ENCODE results near the gene LRRTM3.

The LRRTM3 gene

DNA sequence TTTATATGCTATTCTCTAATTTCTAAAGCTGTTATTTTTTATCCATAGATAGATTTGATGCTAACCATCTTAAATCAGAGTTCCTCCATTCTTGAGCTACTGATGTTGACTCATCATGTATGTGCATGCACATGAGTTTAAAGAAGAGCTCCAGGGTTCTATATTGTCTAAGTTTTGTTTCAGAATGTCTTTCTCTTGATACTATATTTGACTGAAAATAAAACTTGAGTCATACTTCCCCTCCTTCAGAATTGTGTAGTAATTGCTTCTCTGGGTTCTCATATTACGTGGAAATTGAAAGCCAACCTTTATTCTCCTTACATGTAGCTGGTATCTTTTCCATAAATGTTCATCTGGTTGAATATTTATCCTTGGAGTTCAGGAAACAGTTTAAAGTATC is 89.4 kb downstream of the LRRTM3 start:
- in situ Hi-C loops (cut with MboI; ENCODE audit: low sequenced_read_pairs): no loop called here

DNA sequence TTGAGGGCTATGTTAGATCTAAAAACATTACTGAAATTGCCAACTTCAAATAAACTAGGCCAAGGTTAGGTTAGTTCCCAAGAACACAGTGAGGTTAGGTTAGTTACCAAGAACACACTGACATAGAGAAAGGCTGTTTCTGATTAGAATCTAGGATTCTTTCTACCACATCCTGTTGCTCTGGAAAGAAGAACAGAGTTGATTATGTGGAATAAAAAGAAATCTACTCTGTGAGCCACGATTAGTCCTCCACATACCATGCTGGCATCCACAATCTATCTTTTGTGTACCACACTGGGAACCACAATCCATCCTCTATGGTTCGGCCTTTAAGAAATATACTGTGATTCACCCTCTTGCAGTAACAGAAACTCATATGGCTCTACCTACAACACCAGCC is 91.4 kb downstream of the LRRTM3 start:
- in situ Hi-C loops (cut with MboI; ENCODE audit: low sequenced_read_pairs): no loop called here

DNA sequence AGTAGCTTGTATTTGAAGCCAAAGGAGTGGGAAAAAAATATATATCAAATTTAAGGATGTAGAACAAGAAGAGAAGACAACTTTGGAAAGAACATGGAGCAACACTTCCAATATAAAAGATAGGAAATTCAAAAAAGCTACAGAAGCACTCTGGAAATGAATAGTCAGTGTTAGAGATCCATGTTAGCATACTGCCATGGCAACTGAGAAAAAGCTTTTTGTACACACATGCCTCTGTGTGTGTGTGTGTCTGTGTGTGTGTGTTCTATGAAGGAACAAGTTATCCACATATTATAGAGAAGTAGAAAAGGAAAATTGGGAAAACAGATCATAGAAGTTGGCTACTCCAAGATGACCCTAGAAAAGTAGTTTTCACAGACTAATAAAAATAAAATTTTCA is 96.3 kb downstream of the LRRTM3 start:
- in situ Hi-C loops (cut with MboI; ENCODE audit: low sequenced_read_pairs): no loop called here

DNA sequence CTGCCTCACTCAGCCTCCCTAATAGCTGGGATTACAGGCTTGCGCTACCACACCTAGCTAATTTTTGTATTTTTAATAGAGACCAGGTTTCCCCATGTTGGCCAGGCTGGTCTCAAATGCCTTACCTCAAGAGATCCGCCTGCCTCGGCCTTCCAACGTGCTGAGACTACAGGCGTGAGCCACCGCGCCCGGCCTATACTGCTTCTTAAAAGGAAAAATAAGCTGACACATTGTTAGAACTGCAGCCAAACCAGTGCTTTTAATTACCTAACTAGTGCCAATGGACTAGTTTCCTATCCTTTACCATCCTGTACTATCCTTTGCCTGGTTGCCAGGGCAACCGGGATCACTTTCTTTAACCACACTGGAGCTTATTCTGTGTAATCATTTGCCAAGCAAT is 108.0 kb downstream of the LRRTM3 start:
- in situ Hi-C loops (cut with MboI; ENCODE audit: low sequenced_read_pairs): no loop called here

DNA sequence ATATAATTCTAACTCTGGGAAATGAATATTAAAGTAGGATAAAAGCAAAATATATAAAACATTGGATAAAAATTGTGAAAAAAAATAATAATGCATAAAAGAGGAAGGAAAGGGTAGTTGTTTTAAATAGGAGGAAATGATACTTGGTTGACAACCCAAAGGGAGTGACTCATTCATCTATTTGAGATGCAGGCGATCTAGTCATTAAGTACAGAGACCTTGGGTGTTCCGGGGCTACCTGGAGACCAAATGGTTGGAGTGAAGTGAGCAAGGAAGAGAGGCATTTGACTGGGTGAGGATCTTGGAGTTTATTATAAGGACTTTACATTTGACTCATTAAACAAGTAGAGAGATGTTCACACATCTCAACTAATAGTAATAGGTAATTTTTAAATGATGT is 111.0 kb downstream of the LRRTM3 start:
- in situ Hi-C loops (cut with MboI; ENCODE audit: low sequenced_read_pairs): no loop called here

DNA sequence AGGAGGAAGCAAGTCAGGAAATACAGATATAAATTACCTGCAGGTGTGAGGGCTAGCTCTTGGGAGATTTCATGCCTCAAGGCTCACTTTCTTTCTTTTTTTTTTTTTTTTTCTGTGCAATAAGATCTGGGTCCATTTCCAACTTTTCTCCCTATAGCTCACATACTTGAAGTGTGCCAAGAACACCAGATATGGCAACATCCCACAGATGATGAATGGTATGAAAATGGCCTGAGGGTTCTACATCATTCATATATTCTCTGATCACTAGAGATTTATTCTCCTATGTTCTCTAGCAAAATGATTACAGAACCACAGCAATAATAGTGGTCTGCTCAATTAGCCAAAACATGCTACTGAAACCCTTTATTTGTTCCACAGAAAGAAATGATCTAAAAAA is 117.2 kb downstream of the LRRTM3 start:
- in situ Hi-C loops (cut with MboI; ENCODE audit: low sequenced_read_pairs): no loop called here

DNA sequence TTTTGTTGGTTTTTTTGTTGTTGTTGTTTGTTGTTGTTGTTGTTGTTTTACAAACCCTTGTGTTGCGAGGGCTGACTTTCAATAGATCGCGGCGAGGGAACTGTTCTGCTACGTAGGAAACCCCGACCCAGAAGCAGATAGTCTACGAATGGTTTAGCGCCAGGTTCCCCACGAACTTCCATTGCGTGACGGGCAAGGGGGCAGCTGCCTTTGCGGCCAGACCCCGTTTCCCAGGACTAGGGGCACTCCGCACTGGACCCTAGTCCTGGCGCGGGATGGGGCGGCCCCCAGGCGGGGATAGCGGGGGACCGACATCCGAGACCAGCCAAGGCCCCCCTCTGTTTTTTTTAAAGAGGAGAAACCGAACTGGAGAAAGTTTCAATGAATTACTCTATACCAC is 119.6 kb downstream of the LRRTM3 start:
- in situ Hi-C loops (cut with MboI; ENCODE audit: low sequenced_read_pairs): no loop called here

DNA sequence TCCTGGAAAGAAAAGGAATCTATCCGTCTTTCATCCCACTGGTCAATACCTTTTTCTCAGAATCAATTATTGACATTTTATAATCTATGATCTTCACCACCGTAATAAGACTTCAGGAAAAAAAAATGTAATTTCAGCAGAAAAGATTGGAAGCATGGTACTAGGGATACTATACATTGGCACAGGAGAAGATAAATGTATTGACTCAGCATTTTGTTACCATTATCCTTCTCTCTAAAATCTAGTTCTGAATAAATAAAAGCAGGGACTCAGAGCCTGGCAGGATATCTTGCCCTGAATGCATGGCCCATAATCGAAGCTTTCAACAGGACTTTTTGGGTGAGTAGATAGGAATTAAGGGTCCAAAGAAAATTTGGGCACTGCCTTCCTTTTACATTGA is 120.7 kb downstream of the LRRTM3 start:
- in situ Hi-C loops (cut with MboI; ENCODE audit: low sequenced_read_pairs): no loop called here

DNA sequence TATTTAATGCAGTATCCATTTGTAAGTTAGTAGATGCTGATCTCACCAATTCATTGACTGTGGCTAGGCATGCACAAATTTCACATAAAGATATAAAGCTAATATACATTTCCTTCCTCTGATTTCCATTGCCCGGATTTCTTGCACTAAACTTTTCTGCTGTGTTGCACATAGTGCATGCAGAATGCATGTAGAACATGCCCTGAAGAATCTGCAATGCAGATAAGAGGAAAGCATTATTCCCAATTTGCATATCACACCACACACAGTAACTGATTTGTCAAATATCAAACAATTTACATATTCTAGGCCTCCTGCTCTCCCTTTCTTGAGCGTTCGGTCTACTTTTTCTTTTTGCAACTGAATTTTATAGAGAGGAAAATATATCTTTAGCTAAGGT is 124.2 kb downstream of the LRRTM3 start:
- in situ Hi-C loops (cut with MboI; ENCODE audit: low sequenced_read_pairs): no loop called here

DNA sequence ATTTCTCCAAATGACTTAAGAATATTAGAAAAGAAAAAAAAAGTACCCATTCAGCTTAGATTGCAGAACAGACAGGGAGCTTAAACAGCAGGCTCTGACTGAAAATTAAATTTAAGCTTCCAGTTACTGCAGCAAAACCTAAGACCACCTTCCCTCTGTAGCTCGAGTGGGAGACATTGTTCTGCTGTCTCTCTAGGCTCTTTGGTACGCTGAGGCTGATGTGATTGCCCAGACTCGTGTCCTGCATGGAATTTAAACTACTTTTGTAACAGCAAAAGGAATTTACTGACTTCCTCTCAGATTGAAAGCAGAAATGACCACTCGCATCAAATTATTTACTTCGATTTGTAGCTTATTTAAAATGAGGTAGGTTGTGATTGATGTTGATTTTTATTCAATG is 124.6 kb downstream of the LRRTM3 start:
- in situ Hi-C loops (cut with MboI; ENCODE audit: low sequenced_read_pairs): no loop called here

DNA sequence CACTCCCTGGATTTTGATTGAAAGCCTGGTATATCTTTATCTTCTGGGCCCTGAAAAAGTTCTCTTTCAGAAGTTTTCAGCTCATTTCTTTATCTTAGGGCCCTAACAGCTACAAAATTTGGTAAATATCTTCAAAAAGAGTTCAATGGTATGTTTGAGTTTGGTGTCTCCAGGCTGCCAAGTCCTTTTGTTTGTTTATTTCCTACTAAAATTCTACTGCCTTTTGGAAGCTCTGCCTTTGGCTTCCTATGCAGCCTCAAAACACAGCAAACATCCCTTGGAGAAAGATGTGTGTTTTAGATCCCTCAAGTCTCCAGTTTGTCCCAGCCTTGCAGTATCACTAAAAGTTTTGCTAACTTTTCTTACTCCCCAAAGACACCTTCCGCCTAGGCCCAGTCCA is 146.8 kb downstream of the LRRTM3 start:
- in situ Hi-C loops (cut with MboI; ENCODE audit: low sequenced_read_pairs): no loop called here

DNA sequence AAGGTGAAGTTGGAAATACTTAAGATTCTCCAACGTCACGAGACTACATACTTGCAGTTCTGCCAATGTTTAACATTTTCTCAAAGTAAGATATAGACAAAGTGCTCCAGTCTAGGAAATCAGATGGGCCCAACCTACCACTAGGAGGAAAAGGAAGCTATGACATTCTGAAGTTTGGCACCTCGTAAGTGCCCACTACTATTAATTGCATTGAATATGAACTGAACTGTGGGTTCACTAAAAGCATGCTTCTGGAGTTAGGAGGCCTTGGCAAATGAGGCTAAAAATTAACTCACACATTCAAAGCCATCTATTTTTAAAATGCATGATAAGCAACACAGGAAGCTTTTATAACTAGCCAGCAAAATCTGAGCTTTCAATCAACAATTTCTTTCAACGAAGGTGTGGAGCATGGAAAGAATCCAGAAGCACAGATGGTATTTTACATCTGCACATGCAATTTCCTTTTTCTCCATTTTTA is 149.7 kb downstream of the LRRTM3 start:
- in situ Hi-C loops (cut with MboI; ENCODE audit: low sequenced_read_pairs): no loop called here

DNA sequence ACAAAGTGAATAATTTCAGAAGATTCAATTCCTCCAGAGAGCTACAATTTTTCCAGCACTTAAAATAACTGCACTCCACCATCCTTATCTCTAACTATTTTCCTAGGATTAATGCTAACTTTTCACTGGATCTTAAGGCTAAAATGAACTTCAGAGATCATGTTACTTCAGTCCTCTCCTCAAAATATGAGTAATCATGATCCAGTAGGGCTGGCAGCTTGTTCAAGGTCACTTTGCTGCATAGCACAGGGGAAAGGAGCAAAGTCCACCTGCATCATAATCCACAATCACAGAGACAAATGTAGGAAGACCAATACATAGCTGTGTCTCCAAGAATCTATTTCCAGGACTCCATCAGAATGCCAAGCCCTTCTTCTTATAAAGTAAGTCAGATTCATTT is 150.3 kb downstream of the LRRTM3 start:
- in situ Hi-C loops (cut with MboI; ENCODE audit: low sequenced_read_pairs): no loop called here

DNA sequence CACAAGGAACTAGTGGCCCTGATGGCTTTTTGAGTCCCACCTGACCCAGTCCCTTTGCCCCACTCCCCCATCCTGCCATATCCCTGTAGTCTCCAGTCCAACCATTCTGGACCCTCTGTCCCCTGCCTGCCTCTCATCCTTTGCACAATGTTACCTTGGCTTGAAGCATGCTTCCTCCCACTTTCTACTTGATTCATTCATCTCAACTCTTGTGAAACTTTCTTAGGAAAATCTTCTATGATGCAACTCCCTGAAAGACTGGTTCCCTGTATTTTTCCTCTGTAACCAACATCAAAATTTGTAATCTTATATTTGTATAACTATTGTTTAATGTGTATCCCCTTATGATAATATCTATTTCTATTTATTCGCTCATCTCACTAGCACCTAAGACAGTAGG is 151.5 kb downstream of the LRRTM3 start:
- in situ Hi-C loops (cut with MboI; ENCODE audit: low sequenced_read_pairs): no loop called here

DNA sequence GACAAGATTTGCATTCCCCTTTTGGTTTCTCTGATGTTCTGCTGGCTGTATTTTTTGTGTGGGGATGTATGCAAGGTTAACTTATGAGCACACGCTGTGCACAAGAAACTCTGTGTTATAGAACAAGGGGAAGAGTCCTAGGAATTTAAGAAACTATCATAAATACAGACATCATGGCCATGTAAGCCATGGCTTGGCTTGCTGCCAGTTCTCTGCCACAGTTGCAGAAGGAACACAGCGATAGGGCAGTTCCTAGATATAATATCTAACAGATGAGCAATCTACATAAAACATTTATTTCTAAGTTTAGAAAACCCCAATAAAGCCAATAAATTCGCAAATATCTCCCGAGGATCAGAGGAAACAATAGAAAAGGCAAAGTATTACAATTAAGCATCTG is 153.3 kb downstream of the LRRTM3 start:
- in situ Hi-C loops (cut with MboI; ENCODE audit: low sequenced_read_pairs): no loop called here

DNA sequence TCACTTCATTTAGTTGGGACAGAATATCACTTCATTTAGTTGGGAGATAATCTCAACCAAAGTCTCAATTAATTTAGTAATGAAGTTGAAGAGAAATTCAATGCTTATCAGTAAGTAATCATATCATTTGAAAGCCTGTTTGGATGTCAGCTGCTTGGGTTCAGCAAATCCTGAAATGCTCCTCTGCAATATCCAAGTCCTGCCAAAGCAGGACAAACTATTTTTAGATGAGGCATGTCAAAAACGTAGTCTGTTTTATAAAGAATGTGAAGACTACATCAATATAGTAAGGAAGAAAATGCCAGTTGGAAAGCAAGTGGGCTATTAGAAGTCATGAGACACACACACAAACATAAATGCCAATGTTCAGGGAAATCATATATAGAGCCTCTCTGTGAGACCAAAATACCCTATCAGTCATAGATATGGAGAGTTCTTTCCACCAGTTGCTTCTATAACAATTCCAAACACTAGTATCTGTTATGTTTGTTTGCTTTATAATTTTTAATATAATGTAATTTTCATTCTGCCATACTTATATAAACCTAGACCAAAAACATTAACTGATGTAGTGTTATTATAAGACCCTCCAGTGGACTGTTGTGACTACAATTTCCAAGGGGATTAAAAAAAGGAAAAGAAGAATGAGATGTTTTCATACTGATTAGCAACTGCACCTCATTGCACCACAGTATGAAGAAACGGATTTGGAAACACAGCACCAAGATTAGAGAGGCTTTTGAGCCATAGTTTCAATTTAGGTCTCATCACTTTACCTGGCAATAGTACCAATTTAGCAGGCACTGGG is 160.7 kb downstream of the LRRTM3 start:
- in situ Hi-C loops (cut with MboI; ENCODE audit: low sequenced_read_pairs): no loop called here

DNA sequence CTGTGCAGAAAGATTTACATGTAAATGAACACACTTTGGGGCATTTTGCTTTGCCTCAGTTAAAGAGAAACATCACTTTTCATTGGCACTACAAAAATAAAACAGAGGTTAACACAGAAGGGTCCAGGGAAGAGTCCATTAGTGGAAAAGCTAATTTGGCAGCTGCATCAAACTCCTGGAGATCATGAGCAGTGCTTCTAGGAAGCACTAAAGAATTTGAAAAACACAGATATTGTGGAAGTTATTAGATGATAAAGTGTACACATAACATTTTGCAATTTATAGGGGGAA is 161.2 kb downstream of the LRRTM3 start:
- in situ Hi-C loops (cut with MboI; ENCODE audit: low sequenced_read_pairs): no loop called here

DNA sequence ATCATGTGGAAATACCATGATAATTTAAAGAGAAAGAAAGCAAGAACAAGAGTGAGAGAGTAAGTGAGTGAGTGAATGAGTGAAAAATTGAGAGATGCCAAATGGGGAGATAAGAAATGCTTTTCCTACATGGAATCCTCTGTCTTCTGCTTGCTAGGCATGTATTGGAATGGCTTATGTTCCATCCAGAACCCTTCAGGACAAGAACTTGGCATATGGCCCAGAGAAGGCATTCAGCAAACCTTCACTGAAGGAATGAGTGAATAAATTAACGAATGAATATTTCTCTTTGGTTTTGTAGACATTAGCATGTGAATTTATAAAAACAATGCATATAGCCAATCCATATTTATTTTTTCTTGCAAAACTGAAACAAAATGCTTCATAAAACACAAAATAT is 162.2 kb downstream of the LRRTM3 start:
- in situ Hi-C loops (cut with MboI; ENCODE audit: low sequenced_read_pairs): no loop called here

DNA sequence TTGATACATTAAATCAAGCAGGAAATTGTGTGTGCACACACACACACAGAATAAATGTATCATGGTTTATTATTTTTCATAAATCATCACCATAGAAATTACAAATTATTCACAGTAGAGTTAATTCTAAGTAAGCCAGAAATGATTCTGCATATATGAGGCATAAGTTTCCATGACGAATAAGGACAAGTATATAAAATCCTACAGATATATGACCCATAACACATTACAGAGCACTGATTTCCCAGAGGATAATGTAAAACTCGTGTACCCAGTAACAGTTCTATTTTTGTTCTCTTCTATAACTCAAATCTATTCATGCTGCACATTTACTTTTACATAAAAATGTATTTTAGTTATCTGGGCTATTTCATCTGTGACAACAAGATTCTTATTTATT is 169.7 kb downstream of the LRRTM3 start:
- in situ Hi-C loops (cut with MboI; ENCODE audit: low sequenced_read_pairs): no loop called here

DNA sequence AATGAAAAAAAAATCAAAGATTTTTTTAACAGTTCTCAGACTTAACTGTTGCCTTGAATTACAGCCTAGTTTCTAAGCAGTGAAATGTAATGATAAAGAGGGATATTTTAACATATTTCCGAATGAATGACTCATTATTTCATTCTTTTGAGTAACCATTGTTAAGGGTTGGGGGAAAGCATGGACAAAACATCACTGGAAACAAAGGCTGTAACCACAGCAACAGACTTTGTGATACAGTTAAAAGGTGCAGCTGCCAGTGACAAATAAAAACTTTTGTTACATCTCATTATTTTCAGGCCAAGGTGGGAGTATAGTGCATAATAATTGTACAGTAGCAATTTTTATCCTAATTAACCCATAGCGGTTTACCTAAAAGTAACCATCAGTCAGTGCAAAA is 172.6 kb downstream of the LRRTM3 start:
- in situ Hi-C loops (cut with MboI; ENCODE audit: low sequenced_read_pairs): no loop called here

DNA sequence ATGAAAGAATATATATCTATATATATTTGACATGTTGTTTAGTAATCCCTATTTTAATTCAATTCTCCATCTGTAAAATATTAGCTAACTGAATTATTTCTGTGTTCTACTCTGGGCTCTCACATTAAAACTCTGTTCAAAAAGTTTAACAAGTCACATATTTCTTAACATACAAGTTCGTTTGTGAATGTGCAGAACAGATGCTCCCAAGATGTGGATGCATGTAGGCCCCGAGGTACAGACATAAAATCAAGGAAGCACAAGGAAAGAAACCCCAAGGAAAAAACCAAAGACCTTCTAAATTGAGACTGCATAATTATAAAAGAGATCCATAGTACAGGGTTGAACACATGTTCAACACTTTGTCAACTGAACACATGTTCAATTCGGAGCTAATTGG is 175.1 kb downstream of the LRRTM3 start:
- in situ Hi-C loops (cut with MboI; ENCODE audit: low sequenced_read_pairs): no loop called here

DNA sequence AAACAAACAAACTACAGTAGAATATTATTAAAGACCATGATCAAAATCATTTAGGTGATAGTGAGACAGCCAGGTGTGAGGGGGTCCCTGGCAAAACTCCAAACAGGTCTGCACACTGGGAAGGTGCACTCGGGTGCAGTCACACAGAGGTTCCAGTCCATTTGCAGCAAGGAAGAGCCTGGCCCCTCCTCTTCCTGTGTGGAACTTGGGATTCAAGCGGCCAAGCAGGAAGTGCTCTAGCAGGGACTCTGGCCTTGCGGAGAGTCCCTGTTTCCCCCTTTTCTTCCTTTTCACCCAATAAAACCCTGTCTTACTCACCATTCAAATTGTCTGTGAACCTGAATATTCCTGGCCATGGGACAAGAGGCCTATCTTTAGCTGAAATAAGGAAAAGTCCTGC is 181.8 kb downstream of the LRRTM3 start:
- in situ Hi-C loops (cut with MboI; ENCODE audit: low sequenced_read_pairs): no loop called here

DNA sequence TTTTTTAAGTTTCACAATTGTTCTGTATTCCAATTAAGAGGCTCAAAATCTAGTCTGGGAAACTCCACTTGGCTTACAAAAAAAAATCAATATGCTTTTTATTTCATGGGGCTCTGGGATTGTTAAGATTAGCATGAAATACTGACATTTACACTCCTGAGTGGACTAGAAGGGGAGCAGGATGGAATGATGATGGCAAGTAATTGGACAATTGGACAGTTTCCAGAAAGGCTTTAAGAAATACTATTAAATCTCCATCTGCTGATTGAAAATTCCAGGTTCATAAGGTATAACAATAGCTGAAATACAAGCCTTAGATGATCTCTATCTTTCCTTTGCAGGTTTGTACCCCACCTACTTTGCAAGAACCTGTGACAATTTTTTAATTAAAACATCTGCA is 184.4 kb downstream of the LRRTM3 start:
- in situ Hi-C loops (cut with MboI; ENCODE audit: low sequenced_read_pairs): no loop called here
